Measurements from ENCODE around the gene TBC1D22A. TPM values are rescaled to one million over a fixed set of nuclear protein-coding genes. Genes with fewer than 3 reads are reported as not detected.

TBC1D22A gene
- total and polyA plus RNA-seq, 9 donors = 12.5 to 25.6 (median 18.5) TPM

GRCh38 chr22:47008208-47008885 lies 245.9 kb downstream of the TBC1D22A start:
- Histone ChIP-seq H3K4me3 (no peak overlapping the region), H3K36me3 (no peaks in the 10 kb centered on the region), H3K27ac (no peak overlapping the region), H3K9me3 (no peaks in the 10 kb centered on the region), H3K27me3 (no peaks in the 10 kb centered on the region), H3K4me1 (ENCODE audit: insufficient read depth) (no peaks in the 10 kb centered on the region)
- no peak for TF ChIP-seq POLR2A (IDR thresholded peaks at IDR 0.05)
- no peak for TF ChIP-seq CTCF (IDR thresholded peaks at IDR 0.05)
- 93 to 95% (median 94%) methylated on average over 5 of the region's 5 CpGs for WGBS, 3 donors
- no peak for DNase-seq
- intact Hi-C loops (cut with DNase I) = no loop called here

DNA sequence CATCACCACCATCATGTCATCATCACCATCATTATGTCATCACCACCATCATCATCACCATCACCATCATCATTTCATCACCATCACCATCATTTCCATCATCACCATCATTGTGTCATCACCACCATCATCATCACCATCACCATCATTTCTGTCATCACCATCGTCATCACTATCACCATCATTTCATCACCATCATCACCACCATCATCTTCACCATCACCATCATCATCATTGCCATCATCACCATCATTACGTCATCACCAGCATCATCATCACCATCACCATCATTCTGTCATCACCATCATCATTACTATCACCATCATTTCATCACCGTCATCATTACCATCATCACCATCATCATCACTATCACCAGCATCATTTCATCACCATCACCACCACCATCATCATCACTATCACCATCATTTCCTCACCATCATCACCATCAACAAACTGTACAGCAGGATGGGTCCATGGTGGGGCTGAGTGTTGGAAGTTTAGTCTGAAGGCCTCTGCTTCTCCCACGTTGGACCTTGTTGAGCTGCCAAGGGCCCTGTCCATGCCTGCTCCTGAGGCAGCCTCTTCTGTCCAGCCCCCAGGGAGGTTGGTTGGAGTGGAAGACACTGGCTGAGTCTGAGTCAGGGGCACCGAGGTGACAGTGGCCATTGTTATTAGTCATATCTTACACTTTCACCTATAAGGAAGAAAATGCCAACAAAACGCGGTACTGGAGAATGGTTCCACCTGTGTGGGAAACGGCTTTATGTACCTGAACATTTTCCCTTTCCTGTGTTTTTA lies 247.1 kb downstream of the TBC1D22A start:
- TF ChIP-seq POLR2A (IDR thresholded peaks at IDR 0.05) (no peak), EP300 (IDR thresholded peaks at IDR 0.05) (no peak), CTCF (IDR thresholded peaks at IDR 0.05) (no peak)
- H3K4me3 ChIP-seq = no peak overlapping the region
- H3K27ac ChIP-seq = no peak overlapping the region
- no peaks in the 10 kb centered on the region for H3K4me1 ChIP-seq (ENCODE audit: insufficient read depth)
- H3K9me3 ChIP-seq = no peaks in the 10 kb centered on the region
- intact Hi-C loops (cut with DNase I) = no loop called here
- DNase-seq = no peak
- H3K36me3 ChIP-seq = no peaks in the 10 kb centered on the region
- H3K27me3 ChIP-seq = no peaks in the 10 kb centered on the region
- 91 to 95% (median 95%) methylated on average over 8 of the region's 8 CpGs for WGBS, 3 donors

GRCh38 chr22:47010211-47010610 lies 247.8 kb downstream of the TBC1D22A start:
- 91 to 94% (median 93%) methylated on average over 10 of the region's 10 CpGs for WGBS, 3 donors
- H3K27ac ChIP-seq = no peak overlapping the region
- no peak for DNase-seq
- H3K27me3 ChIP-seq = no peaks in the 10 kb centered on the region
- TF ChIP-seq CTCF (IDR thresholded peaks at IDR 0.05) = no peak
- no peak for TF ChIP-seq POLR2A (IDR thresholded peaks at IDR 0.05)
- no peak for TF ChIP-seq EP300 (IDR thresholded peaks at IDR 0.05)
- no peaks in the 10 kb centered on the region for H3K4me1 ChIP-seq (ENCODE audit: insufficient read depth)
- no peak overlapping the region for H3K4me3 ChIP-seq
- no peaks in the 10 kb centered on the region for H3K9me3 ChIP-seq
- intact Hi-C loops (cut with DNase I) = no loop called here
- no peaks in the 10 kb centered on the region for H3K36me3 ChIP-seq

DNA sequence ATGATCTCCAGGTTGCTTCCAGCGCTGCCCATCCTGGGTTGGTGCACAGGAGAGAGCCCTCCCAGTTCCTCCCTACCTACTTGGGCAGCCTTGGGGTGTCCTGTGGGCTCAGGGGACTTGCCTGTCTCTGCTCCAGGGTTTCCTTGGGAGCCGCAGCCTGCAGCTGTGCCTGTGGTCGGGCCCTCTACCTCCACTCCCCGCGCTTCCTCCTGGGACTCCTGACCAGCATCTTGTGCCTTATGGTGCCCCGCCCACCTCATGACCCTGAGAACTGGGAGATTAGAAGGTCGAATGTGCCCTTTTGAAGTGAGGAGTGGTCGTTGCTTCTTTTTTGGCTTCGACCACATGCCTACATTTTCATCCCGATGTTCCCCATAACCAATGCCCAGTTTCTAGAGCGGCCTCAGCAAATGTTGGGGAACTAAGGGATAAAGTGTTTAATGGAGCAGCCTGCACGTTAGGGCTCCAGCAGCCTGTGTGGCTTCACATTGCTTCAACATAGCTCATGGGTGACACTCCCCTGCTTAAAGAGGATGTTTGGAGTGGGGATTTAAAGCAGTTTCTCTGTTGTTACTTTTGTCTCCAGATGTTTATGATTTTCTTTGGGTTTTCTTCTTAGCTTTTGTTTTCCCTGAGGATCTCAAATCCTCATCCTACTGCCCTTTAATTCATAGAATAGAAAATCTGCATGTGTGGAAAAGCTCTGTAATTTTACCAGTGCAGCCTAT lies 248.8 kb downstream of the TBC1D22A start:
- Histone ChIP-seq H3K27me3 (no peaks in the 10 kb centered on the region), H3K4me1 (ENCODE audit: insufficient read depth) (no peaks in the 10 kb centered on the region), H3K4me3 (no peak overlapping the region), H3K9me3 (no peaks in the 10 kb centered on the region), H3K27ac (no peak overlapping the region), H3K36me3 (no peaks in the 10 kb centered on the region)
- TF ChIP-seq CTCF (IDR thresholded peaks at IDR 0.05) (no peak), POLR2A (IDR thresholded peaks at IDR 0.05) (no peak), EP300 (IDR thresholded peaks at IDR 0.05) (no peak)
- peak in 1 of 5 donors; percentile 17 for DNase-seq
- intact Hi-C loops (cut with DNase I) = no loop called here
- 77 to 82% (median 80%) methylated on average over 12 of the region's 12 CpGs for WGBS, 3 donors

Data from ovary (tissue), 9 donors.